Lower leg skin (tissue), 4 donors: ENCODE measurements around the gene MIER3. TPM values are rescaled to one million over a fixed set of nuclear protein-coding genes. Genes with fewer than 3 reads are reported as not detected.
"Not testable (repeated sequence)": the region's sequence is repeated elsewhere in the genome, so short reads cannot be mapped to it uniquely, and the experiment has no call there.

ENCODE experiments used
- DNase-seq, 2 donors: peaks; one replicate each; pipeline ENCODE4 v3.0.0-alpha.2; 2019; ENCODE audit warnings: low spot score in 2 of 2
- H3K4me3 ChIP-seq: fragments of 200-600 bp; sonication (generic); 2 replicates; pipeline ENCODE4 v1.5.1; 2017; ENCODE audit warnings: mild to moderate bottlenecking, low read depth; ENCODE audit not compliant: poor library complexity, severe bottlenecking
- POLR2A ChIP-seq, 2 donors: fragments of 450-650 bp; IDR thresholded peaks; one replicate each; pipeline ENCODE4 v1.6.1; 2016 to 2017; ENCODE audit warnings: antibody characterized with exemption in 2 of 2, mild to moderate bottlenecking in 1 of 2, moderate library complexity in 1 of 2
- WGBS, 2 donors: methylation state at CpG; one replicate each; pipeline ENCODE4 v1.1.5; 2018; 5-methylcytosine and 5-hydroxymethylcytosine counted together
- intact Hi-C: fragments of 100-400 bp; cut with DNase I; formaldehyde crosslinking; loops from one replicate; pipeline ENCODE4 v1.15.0; 2023; ENCODE audit warnings: low total_unique reads
- total RNA-seq, 4 donors: library from RNA; depleted of rRNA; stranded (reverse); fragments of >200 nt; gene quantifications; one replicate each; pipeline ENCODE4 v1.1.0, GENCODE V29; 2016
- TF ChIP-seq, protein P1 (sequence below), 3 donors: fragments of 450-650 bp; IDR thresholded peaks; one replicate each; pipeline ENCODE4 v1.5.1; 2016; ENCODE audit warnings: antibody characterized with exemption in 3 of 3, mild to moderate bottlenecking in 3 of 3, moderate library complexity in 2 of 3

Gene MIER3
- total RNA-seq, 4 donors from 2014 or later, result 15.7 to 32.5 (median 25.2) TPM

DNA sequence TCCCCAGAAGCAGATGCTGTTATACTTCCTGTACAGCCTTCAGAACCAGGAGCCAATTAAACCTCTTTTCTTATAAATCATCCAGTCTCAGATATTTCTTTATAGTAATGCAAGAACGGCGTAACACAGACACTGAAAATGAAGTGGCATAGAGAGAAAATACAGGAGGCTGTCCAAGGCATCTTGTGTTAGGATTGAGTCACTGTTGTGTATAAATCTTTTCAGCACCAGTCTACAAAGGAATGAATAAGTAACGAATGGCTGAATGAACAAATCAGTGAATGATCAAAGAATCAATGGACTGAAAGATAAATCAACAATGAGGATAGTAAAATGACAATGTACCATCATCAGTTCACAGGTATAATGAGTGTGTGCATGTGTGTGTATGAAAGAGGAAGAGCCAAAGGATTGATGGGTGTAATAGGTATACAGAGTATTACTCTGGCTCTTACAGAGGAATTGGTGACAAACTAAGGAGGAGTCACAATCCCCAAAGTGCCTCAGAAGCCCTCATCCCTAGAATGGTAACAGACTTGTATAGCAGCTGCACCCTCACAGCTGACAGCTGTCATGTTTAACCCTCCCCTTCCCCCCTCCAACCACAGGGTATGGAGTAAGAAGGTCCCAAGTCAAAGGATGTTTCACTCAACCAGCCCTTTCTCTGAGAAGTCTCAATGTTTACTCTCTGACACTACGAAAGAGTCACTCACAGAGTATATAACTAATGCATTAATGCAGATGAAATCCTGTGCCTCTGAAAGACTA, 29.8 kb upstream of the MIER3 start:
- 71 to 76% methylated on average over 4 of the region's 4 CpGs for WGBS, 2 donors
- TF ChIP-seq, protein P1, sequence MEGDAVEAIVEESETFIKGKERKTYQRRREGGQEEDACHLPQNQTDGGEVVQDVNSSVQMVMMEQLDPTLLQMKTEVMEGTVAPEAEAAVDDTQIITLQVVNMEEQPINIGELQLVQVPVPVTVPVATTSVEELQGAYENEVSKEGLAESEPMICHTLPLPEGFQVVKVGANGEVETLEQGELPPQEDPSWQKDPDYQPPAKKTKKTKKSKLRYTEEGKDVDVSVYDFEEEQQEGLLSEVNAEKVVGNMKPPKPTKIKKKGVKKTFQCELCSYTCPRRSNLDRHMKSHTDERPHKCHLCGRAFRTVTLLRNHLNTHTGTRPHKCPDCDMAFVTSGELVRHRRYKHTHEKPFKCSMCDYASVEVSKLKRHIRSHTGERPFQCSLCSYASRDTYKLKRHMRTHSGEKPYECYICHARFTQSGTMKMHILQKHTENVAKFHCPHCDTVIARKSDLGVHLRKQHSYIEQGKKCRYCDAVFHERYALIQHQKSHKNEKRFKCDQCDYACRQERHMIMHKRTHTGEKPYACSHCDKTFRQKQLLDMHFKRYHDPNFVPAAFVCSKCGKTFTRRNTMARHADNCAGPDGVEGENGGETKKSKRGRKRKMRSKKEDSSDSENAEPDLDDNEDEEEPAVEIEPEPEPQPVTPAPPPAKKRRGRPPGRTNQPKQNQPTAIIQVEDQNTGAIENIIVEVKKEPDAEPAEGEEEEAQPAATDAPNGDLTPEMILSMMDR (IDR thresholded peaks at IDR 0.05), result no peak
- no peak for TF ChIP-seq POLR2A (IDR thresholded peaks at IDR 0.05)
- H3K4me3 ChIP-seq, result no peak overlapping the region
- DNase-seq, result no peak
- intact Hi-C loops, result no loop called here

DNA sequence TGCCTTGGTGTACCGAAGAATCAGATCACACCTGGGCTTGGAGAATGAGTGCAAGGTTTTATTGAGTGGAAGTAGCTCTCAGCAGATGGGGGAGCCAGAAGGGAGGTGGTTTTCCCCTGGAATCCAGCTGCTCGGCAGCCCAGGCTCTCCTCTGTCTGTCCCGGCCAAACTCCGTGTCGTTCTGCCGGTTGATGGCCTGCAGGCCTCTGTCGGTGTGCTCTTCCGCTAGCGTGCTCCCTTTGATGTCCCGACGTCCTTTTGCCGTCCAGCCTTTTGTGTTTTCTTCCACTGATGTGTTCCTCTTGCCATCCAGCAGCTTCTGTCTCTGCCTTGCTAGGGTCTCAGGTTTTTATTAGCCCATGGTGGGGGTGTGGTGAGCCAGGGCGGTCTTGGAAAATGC, 28.0 kb upstream of the MIER3 start:
- no peak overlapping the region for H3K4me3 ChIP-seq
- 76 to 81% methylated on average over 13 of the region's 13 CpGs for WGBS, 2 donors
- no peak for TF ChIP-seq POLR2A (IDR thresholded peaks at IDR 0.05)
- TF ChIP-seq, protein P1 (IDR thresholded peaks at IDR 0.05), result no peak
- intact Hi-C loops, result no loop called here
- DNase-seq, result no peak

DNA sequence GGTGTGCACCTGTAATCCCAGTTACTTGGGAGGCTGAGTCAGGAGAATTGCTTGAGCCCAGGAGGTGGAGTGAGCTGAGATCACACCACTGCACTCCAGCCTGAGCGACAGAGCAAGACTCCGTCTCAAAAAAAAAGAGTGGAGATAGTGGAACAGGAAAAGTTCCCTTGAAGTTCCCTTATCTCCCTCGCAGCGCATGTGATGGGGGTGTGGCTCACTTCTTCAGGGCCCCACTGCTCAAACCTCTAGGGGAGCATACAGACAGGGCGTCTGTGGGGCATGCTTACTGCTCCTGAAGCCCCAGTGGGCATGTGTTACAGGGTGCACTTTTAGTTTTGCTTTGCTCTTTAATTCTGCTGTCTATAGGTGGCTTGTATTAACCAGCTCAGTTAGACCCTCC, 27.6 kb upstream of the MIER3 start:
- DNase-seq, intact Hi-C loops, H3K4me3 ChIP-seq: not testable (repeated sequence)
- WGBS, 2 donors, result 92 to 93% methylated on average over 4 to 5 of the region's 5 CpGs

DNA sequence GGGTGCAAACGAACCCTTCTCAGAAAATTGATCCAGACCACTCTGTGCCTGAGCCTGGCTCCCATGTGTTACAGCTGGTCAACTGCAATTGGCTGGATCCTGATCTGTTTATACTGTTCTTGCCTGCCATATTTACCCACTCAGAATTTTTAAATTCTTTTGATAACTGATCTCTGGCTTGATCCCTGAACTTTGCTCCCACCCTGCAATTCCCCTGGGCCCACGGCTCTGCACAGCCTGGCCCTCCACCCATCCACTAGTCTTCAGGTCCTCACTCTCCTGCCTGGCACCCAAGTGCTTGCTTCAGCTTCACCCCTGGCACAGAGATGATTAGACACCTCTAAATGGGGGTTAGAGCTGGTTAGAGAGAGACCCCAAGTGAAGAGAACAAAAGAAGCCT, 25.9 kb upstream of the MIER3 start:
- TF ChIP-seq, protein P1 (IDR thresholded peaks at IDR 0.05), result no peak
- TF ChIP-seq POLR2A (IDR thresholded peaks at IDR 0.05), result no peak
- no peak for DNase-seq
- 73 to 74% methylated on average over 2 of the region's 2 CpGs for WGBS, 2 donors
- H3K4me3 ChIP-seq, result no peak overlapping the region
- intact Hi-C loops, result no loop called here

DNA sequence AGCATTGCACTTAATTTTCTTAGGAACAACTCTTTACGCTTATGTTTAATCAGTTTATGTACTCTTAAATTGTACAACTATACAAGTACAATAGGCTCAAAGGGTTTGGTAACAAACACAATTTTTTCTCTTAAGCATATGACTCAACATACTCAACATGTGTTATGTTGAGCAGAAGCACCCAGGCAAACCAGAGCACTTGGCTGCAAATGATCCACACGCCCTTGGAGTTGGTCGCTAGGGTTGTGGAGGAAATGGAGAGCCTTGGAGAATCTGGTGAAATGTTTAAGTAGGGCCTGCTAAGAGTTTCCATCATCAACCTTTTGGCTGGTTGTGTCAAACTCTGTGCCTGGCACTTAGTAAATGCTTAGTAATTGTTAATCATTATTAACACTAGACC, 25.1 kb upstream of the MIER3 start:
- intact Hi-C loops, result no loop called here
- TF ChIP-seq POLR2A (IDR thresholded peaks at IDR 0.05), result no peak
- TF ChIP-seq, protein P1 (IDR thresholded peaks at IDR 0.05), result no peak
- 92 to 93% methylated on average over 3 of the region's 3 CpGs for WGBS, 2 donors
- DNase-seq, result no peak
- no peak overlapping the region for H3K4me3 ChIP-seq

DNA sequence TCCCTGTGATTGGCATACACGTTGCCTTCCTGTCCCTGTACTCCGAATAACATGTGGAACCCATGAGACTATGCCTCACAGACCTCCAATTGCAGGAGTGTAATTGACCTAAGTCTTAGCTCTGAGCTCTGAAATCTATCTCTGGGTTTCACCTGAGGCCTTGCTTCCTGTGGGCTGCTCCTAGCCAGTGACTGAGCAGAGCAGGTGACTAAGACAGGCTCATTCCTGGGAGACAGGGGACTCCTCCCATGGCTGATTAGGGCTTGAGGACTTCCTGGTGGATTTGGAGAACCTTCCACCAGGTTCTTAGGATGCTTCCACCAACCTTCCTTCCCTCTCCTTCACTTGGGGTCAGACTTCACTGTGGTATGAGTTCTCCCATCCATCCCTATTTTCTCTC, 22.3 kb upstream of the MIER3 start:
- WGBS, 2 donors, result 80 to 83% methylated on average over 2 of the region's 2 CpGs
- TF ChIP-seq POLR2A (IDR thresholded peaks at IDR 0.05), result no peak
- TF ChIP-seq, protein P1 (IDR thresholded peaks at IDR 0.05), result no peak
- DNase-seq, result no peak
- intact Hi-C loops, result no loop called here
- no peak overlapping the region for H3K4me3 ChIP-seq
